ENCODE measurements around the gene MBD3. TPM values are rescaled to one million over a fixed set of nuclear protein-coding genes. Genes with fewer than 3 reads are reported as not detected.

The MBD3 gene
- polyA plus RNA-seq, 2 donors: 50.0 to 72.8 TPM

DNA sequence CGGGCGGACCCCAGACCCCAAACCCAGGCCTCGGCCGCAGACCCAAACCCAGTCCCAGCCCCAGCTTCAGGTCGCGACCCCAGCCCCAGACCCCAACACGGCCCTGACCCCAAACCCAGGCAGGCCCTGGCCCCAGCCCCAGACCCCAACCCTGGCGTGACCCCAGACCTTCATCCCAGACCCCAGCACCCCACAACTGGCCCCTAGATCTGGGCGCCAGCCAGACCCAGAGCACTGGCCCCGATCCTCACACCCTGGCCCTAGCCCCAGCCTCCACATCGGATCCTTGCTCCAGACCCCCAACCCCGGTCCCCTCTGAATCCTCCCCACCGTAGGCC is 7.5 kb downstream of the MBD3 start:
- H3K27ac ChIP-seq (ENCODE audit: low read depth in 2 of 2, low read length in 1 of 2): no peak overlapping the region
- H3K4me3 ChIP-seq (ENCODE audit: low read depth in 1 of 2, low read length in 2 of 2): no peak overlapping the region
- no peaks in the 10 kb centered on the region for H3K9me3 ChIP-seq (ENCODE audit: control insufficient read depth in 2 of 2, insufficient read depth in 1 of 2, low read depth in 1 of 2, low read length in 1 of 2)
- H3K4me1 ChIP-seq (ENCODE audit: control insufficient read depth in 2 of 2, insufficient read depth in 2 of 2, low read length in 1 of 2): no peaks in the 10 kb centered on the region
- H3K36me3 ChIP-seq (ENCODE audit: control insufficient read depth in 2 of 2, insufficient read depth in 2 of 2, low read length in 1 of 2): peaks cover 0 to 25% of the 10 kb centered on the region in 2 donors
- H3K27me3 ChIP-seq (ENCODE audit: control insufficient read depth in 1 of 2, insufficient read depth in 2 of 2, low read length in 2 of 2): no peaks in the 10 kb centered on the region
- 89 to 90% methylated on average over 12 to 13 of the region's 13 CpGs for WGBS, 2 donors

DNA sequence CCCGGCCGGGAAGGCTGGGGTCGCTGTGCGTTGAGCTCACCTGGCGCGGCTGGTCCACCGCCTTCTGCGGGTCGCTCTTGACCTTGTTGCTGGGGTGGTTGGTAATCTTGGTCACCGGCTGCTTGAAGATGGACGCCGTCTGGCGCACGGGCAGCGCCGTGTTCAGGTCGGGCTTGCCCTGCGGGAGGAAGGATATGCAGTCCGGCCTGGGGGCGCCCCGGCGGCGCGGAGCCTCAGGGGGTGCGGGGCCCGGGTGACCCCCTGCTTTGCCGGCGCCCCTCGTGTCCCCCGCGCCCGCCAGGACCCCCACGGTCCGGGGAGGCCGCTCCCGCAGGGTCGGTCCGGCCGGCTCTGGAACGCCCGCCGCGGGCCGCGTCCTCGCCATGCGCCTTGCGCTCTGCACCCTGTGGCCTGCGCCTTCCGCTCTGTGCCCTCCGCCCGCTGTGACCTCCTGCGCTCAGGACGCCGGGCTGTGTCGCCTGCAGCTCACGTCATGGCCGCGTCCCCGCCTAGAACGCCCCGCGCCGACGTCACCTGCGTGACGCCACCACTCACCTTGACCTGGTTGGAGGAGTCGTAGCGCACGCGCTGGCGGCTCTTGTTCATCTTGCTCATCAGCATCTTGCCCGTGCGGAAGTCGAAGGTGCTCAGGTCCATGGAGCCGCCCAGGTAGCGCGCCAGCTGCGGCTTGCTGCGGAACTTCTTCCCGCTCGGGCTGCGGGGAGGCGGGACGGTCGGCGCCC is 8.0 kb downstream of the MBD3 start:
- Histone ChIP-seq H3K4me1 (ENCODE audit: control insufficient read depth in 2 of 2, insufficient read depth in 2 of 2, low read length in 1 of 2) (no peaks in the 10 kb centered on the region), H3K9me3 (ENCODE audit: control insufficient read depth in 2 of 2, insufficient read depth in 1 of 2, low read depth in 1 of 2, low read length in 1 of 2) (no peaks in the 10 kb centered on the region), H3K27ac (ENCODE audit: low read depth in 2 of 2, low read length in 1 of 2) (no peak overlapping the region), H3K27me3 (ENCODE audit: control insufficient read depth in 1 of 2, insufficient read depth in 2 of 2, low read length in 2 of 2) (no peaks in the 10 kb centered on the region), H3K36me3 (ENCODE audit: control insufficient read depth in 2 of 2, insufficient read depth in 2 of 2, low read length in 1 of 2) (peaks cover 0 to 27% of the 10 kb centered on the region in 2 donors), H3K4me3 (ENCODE audit: low read depth in 1 of 2, low read length in 2 of 2) (no peak overlapping the region)
- 93 to 95% methylated on average over 59 to 87 of the region's 87 CpGs for WGBS, 2 donors

DNA sequence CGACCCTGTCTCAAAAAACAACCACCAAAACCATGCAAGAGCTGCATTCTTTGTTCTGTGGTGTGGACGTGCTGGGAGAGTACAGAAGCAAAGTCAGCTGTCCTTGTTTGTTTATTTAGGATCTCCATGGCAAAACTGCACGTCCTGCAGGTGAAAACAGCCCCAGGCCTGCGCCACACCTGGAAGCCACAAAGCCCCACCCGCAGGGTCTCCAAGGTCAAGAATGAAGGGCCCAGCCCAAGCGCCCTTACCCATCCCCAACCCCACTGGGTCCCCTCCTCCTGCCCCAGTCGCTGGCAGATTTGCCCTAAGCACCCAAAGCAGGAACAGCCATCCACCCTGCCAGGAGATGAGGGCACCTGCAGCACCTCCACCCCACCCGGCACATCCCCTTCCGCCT is 10.5 kb downstream of the MBD3 start:
- no peaks in the 10 kb centered on the region for H3K4me1 ChIP-seq (ENCODE audit: control insufficient read depth in 2 of 2, insufficient read depth in 2 of 2, low read length in 1 of 2)
- no peaks in the 10 kb centered on the region for H3K27me3 ChIP-seq (ENCODE audit: control insufficient read depth in 1 of 2, insufficient read depth in 2 of 2, low read length in 2 of 2)
- WGBS, 2 donors: 71 to 80% methylated on average over 9 of the region's 9 CpGs
- H3K9me3 ChIP-seq (ENCODE audit: control insufficient read depth in 2 of 2, insufficient read depth in 1 of 2, low read depth in 1 of 2, low read length in 1 of 2): no peaks in the 10 kb centered on the region
- no peak overlapping the region for H3K27ac ChIP-seq (ENCODE audit: low read depth in 2 of 2, low read length in 1 of 2)
- H3K4me3 ChIP-seq (ENCODE audit: low read depth in 1 of 2, low read length in 2 of 2): no peak overlapping the region
- H3K36me3 ChIP-seq (ENCODE audit: control insufficient read depth in 2 of 2, insufficient read depth in 2 of 2, low read length in 1 of 2): peaks cover under 1 to 48% of the 10 kb centered on the region in 2 donors

DNA sequence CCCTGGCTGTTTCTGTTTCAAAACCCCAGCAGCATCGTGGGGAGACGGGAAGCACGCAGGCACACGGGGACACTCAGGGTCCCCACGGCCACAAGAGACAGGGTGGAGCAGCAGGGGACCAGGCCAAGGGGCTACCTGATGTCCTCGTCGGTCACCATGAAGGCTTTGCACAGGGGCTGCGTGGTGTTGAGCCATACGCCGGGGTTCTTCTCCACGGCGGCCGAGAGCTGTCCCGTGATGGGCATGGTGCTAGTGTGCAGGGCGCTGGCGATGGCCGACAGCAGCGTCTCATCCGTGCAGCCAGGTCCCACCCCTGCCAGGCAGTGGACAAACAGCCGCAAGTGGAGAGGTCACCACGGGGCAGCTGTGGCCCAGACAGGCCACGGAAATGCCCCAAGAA is 11.7 kb downstream of the MBD3 start:
- WGBS, 2 donors: 94% methylated on average over 22 of the region's 22 CpGs

DNA sequence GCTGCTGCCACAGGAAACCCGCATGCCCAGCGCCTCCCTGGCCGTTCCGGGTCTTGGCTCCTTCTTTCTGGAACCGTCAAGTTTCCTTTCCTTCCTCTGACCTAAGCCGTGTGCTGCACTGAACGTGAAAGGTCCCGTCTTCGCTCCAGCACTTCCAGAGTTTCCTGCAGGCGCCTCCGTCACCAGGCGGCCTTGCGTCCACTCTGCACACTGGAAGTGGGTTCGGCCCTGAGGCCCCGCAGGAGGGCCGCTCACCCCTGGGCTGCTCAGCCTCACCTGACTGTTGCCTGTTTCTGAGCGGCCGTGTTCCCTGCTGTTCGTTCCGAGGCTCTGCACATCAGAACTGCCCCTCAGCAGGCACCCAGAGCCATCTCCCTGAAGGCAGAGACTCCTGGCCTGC is 12.3 kb downstream of the MBD3 start:
- Histone ChIP-seq H3K4me1 (ENCODE audit: control insufficient read depth in 2 of 2, insufficient read depth in 2 of 2, low read length in 1 of 2) (no peaks in the 10 kb centered on the region), H3K27ac (ENCODE audit: low read depth in 2 of 2, low read length in 1 of 2) (no peak overlapping the region), H3K4me3 (ENCODE audit: low read depth in 1 of 2, low read length in 2 of 2) (no peak overlapping the region), H3K27me3 (ENCODE audit: control insufficient read depth in 1 of 2, insufficient read depth in 2 of 2, low read length in 2 of 2) (no peaks in the 10 kb centered on the region), H3K36me3 (ENCODE audit: control insufficient read depth in 2 of 2, insufficient read depth in 2 of 2, low read length in 1 of 2) (peaks cover 6 to 56% of the 10 kb centered on the region in 2 donors), H3K9me3 (ENCODE audit: control insufficient read depth in 2 of 2, insufficient read depth in 1 of 2, low read depth in 1 of 2, low read length in 1 of 2) (no peaks in the 10 kb centered on the region)
- 90 to 92% methylated on average over 20 of the region's 20 CpGs for WGBS, 2 donors

More for the DNA sequence above, 11.7 kb downstream of the MBD3 start:
- Histone ChIP-seq H3K27ac (ENCODE audit: low read depth in 2 of 2, low read length in 1 of 2) (no peak overlapping the region), H3K27me3 (ENCODE audit: control insufficient read depth in 1 of 2, insufficient read depth in 2 of 2, low read length in 2 of 2) (no peaks in the 10 kb centered on the region), H3K4me3 (ENCODE audit: low read depth in 1 of 2, low read length in 2 of 2) (no peak overlapping the region), H3K4me1 (ENCODE audit: control insufficient read depth in 2 of 2, insufficient read depth in 2 of 2, low read length in 1 of 2) (no peaks in the 10 kb centered on the region), H3K9me3 (ENCODE audit: control insufficient read depth in 2 of 2, insufficient read depth in 1 of 2, low read depth in 1 of 2, low read length in 1 of 2) (no peaks in the 10 kb centered on the region), H3K36me3 (ENCODE audit: control insufficient read depth in 2 of 2, insufficient read depth in 2 of 2, low read length in 1 of 2) (peaks cover 6 to 56% of the 10 kb centered on the region in 2 donors)

DNA sequence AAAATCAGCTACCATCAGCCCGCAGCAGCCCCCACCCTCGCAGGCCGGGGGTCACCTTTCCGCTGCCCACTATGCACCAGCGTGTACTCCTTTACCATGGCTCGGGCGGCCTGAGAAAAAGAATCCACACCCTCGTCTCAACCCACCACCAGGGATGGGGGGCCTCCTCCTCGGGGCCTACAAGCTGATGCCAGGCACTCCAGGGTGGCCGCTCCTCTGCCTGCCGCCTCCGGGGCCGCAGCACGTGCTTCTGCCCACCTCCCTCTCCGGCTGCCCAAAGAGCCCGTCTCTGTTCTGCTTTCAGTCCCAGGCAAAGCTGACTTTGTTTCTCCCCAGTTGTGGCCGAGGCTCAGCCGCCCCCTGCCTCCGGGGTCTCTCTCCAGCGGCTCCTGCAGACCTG is 13.4 kb downstream of the MBD3 start:
- 95 to 96% methylated on average over 20 of the region's 20 CpGs for WGBS, 2 donors
- Histone ChIP-seq H3K4me3 (ENCODE audit: low read depth in 1 of 2, low read length in 2 of 2) (no peak overlapping the region), H3K9me3 (ENCODE audit: control insufficient read depth in 2 of 2, insufficient read depth in 1 of 2, low read depth in 1 of 2, low read length in 1 of 2) (no peaks in the 10 kb centered on the region), H3K4me1 (ENCODE audit: control insufficient read depth in 2 of 2, insufficient read depth in 2 of 2, low read length in 1 of 2) (no peaks in the 10 kb centered on the region), H3K27ac (ENCODE audit: low read depth in 2 of 2, low read length in 1 of 2) (no peak overlapping the region), H3K27me3 (ENCODE audit: control insufficient read depth in 1 of 2, insufficient read depth in 2 of 2, low read length in 2 of 2) (no peaks in the 10 kb centered on the region), H3K36me3 (ENCODE audit: control insufficient read depth in 2 of 2, insufficient read depth in 2 of 2, low read length in 1 of 2) (peaks cover 6 to 48% of the 10 kb centered on the region in 2 donors)

DNA sequence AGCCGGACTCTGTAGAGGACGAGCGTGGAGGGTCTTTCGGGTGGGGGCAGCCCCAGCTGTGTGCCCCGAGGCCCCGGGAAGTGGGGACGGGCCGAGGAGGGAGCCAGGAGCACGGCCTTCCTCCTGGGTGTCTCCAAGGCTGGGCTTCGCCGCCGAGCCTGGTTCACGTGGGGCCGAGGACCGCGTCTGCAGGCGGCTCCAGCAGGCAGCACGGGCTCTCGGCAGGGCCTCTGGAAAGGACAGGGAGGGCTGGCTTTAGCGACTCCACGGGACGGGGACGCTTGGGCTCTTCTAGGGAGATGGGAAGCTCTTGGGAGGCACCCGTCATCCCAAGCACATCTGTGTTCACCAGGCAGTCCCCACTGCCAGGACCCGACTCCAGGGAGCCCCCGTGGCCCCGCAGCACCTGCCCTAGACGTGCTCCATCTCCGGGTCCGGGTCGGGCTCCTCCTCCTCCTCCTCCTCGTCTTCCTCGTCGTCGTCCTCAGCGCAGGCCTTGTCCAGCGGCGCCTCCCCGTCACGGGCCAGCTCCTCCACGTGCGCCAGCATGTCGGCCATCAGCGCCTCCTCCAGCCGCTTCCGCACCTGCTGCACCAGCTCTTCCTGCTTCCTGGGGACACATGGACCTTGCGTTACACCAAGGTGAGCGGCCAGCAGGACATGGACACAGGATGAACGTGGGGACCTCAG is 14.6 kb downstream of the MBD3 start:
- Histone ChIP-seq H3K4me3 (ENCODE audit: low read depth in 1 of 2, low read length in 2 of 2) (no peak overlapping the region), H3K9me3 (ENCODE audit: control insufficient read depth in 2 of 2, insufficient read depth in 1 of 2, low read depth in 1 of 2, low read length in 1 of 2) (no peaks in the 10 kb centered on the region), H3K4me1 (ENCODE audit: control insufficient read depth in 2 of 2, insufficient read depth in 2 of 2, low read length in 1 of 2) (no peaks in the 10 kb centered on the region), H3K27ac (ENCODE audit: low read depth in 2 of 2, low read length in 1 of 2) (no peak overlapping the region), H3K36me3 (ENCODE audit: control insufficient read depth in 2 of 2, insufficient read depth in 2 of 2, low read length in 1 of 2) (peaks cover 6 to 44% of the 10 kb centered on the region in 2 donors), H3K27me3 (ENCODE audit: control insufficient read depth in 1 of 2, insufficient read depth in 2 of 2, low read length in 2 of 2) (no peaks in the 10 kb centered on the region)
- WGBS, 2 donors: 85 to 87% methylated on average over 49 of the region's 49 CpGs

DNA sequence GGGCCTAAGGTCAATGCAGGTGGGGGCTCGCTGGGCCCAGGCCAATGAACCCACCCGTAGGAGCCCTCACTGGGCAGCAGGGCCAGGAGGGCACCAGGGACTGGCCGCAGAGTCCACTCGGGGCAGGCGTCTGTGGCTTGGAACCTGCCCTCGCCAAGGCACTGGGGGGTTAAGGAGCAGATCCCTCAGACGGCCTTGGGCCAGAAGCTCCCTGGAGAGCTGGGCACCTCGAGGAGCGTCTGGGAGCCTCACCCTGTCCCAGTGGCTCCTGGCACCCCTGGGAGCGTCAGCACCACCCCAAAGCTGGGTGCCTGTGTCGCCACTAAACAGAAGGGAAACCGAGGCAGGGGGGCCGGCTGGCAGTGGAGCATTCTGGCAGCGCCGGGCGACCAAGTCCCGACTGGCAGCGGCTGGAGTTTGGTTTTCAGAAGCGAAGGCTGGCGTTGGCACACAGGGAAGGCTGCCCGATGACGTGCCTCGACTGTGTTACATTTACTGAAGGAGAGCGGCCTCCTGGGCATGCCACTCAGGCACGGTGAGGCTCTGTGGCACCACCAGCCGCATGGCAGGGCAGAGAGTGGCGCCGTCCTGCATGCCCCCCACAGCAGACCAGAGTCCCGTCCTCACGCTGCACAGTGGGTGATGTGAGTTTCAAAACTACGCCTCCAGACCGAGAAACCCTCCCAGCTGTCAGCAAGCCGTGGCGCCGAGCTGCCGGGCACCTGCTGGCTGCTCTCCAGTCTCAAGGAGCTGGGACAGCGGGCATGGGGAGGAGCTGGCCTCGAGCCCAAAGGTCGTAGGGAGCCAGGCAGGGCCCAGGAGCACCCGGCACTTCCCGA is 15.4 kb downstream of the MBD3 start:
- Histone ChIP-seq H3K27ac (ENCODE audit: low read depth in 2 of 2, low read length in 1 of 2) (no peak overlapping the region), H3K9me3 (ENCODE audit: control insufficient read depth in 2 of 2, insufficient read depth in 1 of 2, low read depth in 1 of 2, low read length in 1 of 2) (no peaks in the 10 kb centered on the region), H3K4me3 (ENCODE audit: low read depth in 1 of 2, low read length in 2 of 2) (no peak overlapping the region), H3K36me3 (ENCODE audit: control insufficient read depth in 2 of 2, insufficient read depth in 2 of 2, low read length in 1 of 2) (peaks cover 6 to 44% of the 10 kb centered on the region in 2 donors), H3K4me1 (ENCODE audit: control insufficient read depth in 2 of 2, insufficient read depth in 2 of 2, low read length in 1 of 2) (no peaks in the 10 kb centered on the region), H3K27me3 (ENCODE audit: control insufficient read depth in 1 of 2, insufficient read depth in 2 of 2, low read length in 2 of 2) (no peaks in the 10 kb centered on the region)
- 82% methylated on average over 41 of the region's 41 CpGs for WGBS, 2 donors

DNA sequence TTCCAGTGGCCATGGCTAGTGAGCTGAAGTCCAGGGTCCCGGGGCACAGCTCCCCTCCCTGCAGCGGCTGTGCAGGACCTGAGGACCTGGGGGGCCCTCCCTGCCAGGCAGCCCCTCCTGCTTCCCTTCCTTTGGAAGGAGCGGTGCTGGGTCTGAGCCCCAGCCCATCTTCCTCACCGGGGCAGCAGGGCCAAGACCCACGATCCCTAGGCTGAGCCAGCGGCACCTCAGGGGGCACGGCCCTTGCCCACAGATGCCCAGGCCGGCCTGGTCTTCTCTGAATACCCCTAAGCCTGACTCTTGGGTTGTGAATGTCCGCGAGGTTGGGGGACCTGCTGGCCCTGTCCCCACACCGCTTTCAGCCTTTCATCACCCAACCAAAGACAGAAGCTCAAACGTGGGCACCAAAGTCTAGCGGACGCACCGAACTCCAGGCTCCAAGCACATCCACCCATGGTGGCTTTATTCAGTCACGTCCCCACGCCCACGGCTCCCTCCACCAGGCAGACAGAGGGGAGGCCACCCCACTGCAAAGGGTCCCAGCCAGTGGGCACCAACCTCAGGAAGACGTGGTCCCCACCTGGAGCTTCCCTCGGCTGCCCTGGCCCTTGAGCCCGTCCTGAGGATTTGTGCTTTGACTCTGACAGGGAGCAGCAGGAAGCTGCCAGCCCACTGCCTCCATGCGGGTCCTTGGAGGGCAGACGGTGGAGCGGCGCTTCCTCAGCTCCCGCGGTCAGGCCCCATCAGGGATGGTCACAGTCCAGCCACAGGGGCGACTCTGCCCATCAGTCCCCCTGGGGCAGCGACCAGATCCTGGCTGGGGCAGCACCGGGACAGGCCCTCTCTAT is 16.2 kb downstream of the MBD3 start:
- Histone ChIP-seq H3K4me1 (ENCODE audit: control insufficient read depth in 2 of 2, insufficient read depth in 2 of 2, low read length in 1 of 2) (no peaks in the 10 kb centered on the region), H3K4me3 (ENCODE audit: low read depth in 1 of 2, low read length in 2 of 2) (no peak overlapping the region), H3K27me3 (ENCODE audit: control insufficient read depth in 1 of 2, insufficient read depth in 2 of 2, low read length in 2 of 2) (no peaks in the 10 kb centered on the region), H3K36me3 (ENCODE audit: control insufficient read depth in 2 of 2, insufficient read depth in 2 of 2, low read length in 1 of 2) (peaks cover 6 to 43% of the 10 kb centered on the region in 2 donors), H3K9me3 (ENCODE audit: control insufficient read depth in 2 of 2, insufficient read depth in 1 of 2, low read depth in 1 of 2, low read length in 1 of 2) (no peaks in the 10 kb centered on the region), H3K27ac (ENCODE audit: low read depth in 2 of 2, low read length in 1 of 2) (no peak overlapping the region)
- WGBS, 2 donors: 85 to 87% methylated on average over 28 to 30 of the region's 30 CpGs

All from esophagus (tissue), 2 donors.